DMS53 (cell line): ENCODE data around the gene PCED1A.
"Not testable (repeated sequence)": the region's sequence is repeated elsewhere in the genome, so short reads cannot be mapped to it uniquely, and the experiment has no call there.

Experiments used
- DNase-seq: peaks from one replicate; lab custom pipeline; 2025; lab: John Stamatoyannopoulos, UW

The PCED1A gene

GRCh38 chr20:2866236-2866635, 25.8 kb upstream of the PCED1A start:
- no peak for DNase-seq

DNA sequence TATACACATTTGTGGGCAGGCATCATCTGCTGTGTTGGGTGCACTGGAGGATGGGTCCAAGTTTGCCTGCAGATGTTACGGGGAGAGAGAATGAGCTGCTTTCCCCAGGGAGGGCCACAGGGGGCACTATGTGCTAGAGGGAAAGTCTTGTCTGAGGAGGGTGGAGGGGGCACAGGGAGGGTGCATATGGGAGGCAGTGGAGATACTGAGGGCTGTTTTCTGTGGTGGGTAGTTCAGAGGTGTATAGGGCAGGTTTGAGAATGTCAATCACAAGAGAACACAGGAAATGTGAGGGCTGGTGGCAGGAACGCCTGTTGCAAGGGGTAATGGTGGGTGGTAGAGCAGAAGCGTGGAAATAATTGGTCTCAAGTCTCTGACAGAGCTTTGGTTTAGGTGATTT, 25.2 kb upstream of the PCED1A start:
- no peak for DNase-seq

DNA sequence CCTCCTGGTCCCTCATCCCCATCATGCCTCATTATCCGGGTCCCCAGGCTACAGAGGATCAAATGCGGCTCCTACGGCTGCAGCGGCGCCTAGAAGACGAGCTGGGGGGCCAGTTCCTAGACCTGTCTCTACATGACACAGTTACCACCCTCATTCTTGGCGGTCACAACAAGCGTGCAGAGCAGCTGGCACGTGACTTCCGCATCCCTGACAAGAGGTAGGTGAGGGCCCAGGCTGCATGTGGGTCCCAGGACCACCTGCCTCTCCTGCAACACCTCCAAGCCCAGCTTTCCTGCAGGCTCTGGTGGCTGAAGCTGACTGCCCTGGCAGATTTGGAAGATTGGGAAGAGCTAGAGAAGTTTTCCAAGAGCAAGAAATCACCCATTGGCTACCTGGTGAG, 24.6 kb upstream of the PCED1A start:
- DNase-seq: no peak

DNA sequence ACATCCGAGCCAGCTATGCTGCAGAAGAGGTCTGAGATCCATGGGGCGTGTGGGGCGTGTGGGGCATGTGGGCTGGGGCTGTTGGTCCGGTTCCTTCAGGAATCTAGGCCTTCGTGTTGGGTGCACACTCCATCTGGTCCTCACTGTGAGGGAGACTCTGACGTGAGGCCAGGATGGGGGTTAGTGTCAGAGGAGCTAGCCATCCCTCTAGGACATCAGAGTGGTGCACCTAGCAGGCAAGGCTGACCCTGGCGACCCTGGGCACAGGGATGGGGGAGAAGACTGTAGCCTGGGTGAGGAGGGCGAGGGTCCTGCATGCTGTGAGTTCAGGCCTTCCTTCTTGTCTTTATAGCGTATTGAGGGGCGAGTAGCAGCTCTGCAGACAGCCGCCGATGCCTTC, 24.2 kb upstream of the PCED1A start:
- no peak for DNase-seq

GRCh38 chr20:2859330-2860121, 19.1 kb upstream of the PCED1A start:
- DNase-seq: no peak

- no peak for DNase-seq
Observed at GRCh38 chr20:2858591-2858990, 18.1 kb upstream of the PCED1A start.

GRCh38 chr20:2851086-2851485, 10.6 kb upstream of the PCED1A start:
- DNase-seq: no peak

DNA sequence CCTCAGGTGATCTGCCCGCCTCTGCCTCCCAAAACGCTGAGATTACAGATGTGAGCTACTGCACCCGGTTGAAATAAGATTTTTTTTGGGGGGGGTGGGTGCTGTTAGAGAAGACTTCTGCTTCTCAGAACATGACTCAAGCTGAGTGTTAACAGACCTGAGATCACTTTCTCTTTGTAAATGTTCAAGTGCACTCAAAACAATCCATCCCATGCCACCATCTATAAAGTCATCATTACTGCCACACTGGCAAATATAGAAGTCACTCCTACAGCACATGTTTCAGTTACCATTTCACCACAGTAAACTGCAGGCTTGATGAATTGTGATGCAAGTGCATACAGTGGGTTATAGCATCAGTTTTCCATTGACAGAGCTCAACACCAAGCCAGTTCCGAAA, 9.1 kb upstream of the PCED1A start:
- no peak for DNase-seq

DNA sequence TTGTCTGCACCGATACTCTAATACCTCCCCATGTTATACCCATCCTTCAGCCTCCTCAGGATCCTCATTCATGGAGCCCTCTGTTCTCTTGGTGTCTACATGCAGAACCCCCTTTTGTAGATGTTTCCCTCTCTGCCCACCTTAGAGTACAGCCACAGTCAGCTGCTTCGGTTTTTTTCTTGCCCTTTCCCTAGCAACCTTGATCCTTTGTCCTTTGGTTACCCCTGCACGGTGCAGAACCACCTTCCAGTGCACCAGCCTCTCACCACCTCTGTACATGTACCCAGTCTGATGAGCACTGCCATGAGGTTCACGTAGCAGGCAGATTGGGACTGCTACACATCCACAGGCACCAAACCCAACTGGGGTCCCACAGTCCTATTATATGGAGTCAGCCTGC, 7.3 kb upstream of the PCED1A start:
- DNase-seq: no peak

DNA sequence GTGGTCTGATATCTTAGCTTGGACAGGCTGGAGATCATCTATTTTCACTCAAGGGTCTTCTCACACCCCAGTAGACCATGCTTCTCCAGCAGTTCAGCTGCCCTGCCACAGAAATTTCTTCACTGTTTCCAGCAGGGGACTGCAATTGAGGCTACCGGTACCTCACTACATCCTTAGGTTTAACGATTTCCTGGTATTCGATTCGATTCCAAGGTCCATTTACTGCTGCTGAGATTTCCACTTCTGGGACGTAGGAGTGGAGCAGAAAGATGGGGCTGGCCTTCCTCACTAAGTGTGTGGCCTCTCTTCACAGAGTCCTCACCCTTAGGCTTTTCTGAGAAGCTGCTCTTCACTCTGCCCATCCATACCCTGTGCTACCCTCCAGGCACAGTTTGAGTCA, 6.2 kb upstream of the PCED1A start:
- DNase-seq: no peak

GRCh38 chr20:2845607-2846006, 5.2 kb upstream of the PCED1A start:
- no peak for DNase-seq

GRCh38 chr20:2840967-2841531, 594 bp upstream of the PCED1A start:
- peak; percentile 57 for DNase-seq

GRCh38 chr20:2839732-2840137, 720 bp downstream of the PCED1A start:
- no peak for DNase-seq

GRCh38 chr20:2838847-2839671, 1.4 kb downstream of the PCED1A start:
- DNase-seq: no peak

GRCh38 chr20:2838170-2838797, 2.2 kb downstream of the PCED1A start:
- no peak for DNase-seq

- DNase-seq: no peak
Observed at GRCh38 chr20:2837221-2837960, 3.1 kb downstream of the PCED1A start.

GRCh38 chr20:2836035-2836434, 4.4 kb downstream of the PCED1A start:
- DNase-seq: no peak

DNA sequence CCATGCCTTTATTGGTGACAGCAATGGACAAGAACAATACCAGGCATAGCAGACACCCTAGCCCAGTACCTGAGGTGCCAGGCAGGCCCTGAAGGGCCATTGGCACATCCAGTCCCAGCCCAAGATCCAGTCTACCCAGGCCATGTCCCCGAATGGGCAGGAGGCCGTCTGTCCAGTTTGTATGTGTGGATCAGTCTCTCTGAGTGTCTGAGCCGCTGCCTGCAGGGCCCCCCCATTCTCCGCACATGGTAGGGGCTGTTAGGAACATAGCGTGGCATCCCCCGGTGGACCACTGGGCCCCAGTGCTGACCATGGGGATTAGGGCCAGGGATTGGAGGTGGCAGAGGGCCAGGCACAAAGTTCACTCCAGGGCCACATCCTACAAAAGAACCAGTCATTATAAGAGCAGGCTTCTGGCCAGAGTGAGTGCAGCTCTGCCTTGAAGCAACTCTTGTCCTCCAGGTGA, 5.1 kb downstream of the PCED1A start:
- DNase-seq: no peak

DNA sequence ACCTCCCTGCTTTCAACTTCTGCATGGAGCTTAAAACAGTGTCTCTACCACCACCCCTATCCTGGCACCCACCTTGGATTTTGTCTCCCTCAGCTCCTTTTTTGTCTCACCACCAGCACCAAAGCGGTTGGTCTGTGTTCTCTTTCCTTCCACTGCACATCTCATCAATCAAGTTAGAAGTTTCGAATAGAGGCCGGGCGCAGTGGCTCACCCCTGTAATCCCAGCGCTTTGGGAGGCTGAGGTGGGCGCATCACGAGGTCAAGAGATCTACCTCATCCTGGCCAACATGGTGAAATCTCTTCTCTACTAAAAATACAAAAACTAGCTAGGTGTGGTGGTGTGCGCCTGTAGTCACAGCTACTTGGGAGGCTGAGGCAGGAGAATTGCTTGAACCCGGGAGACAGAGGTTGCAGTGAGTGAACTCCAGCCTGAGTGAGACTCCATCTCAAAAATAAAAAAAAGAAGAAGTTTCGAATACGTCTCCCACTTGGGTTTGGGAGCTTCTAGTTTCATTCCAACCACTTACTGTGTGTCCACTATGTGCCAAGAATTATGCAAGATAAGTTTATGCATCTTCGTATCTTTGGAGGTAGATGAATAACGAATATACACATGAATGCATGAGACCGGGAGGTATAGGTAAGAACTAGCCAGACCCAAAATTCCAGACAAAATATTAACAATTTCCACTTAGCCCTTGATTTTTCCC, 5.9 kb downstream of the PCED1A start:
- DNase-seq: no peak

- no peak for DNase-seq
Observed at GRCh38 chr20:2833761-2834160, 6.7 kb downstream of the PCED1A start.

GRCh38 chr20:2831206-2831605, 9.2 kb downstream of the PCED1A start:
- DNase-seq: not testable (repeated sequence)
